ENCODE measurements around the gene CTDP1.

Gene CTDP1

GRCh38 chr18:79765491-79766245 lies 86.1 kb downstream of the CTDP1 start:
- no peak for DNase-seq (ENCODE audit: low read depth)

GRCh38 chr18:79766308-79766707 lies 86.7 kb downstream of the CTDP1 start:
- no peak for DNase-seq (ENCODE audit: low read depth)

DNA sequence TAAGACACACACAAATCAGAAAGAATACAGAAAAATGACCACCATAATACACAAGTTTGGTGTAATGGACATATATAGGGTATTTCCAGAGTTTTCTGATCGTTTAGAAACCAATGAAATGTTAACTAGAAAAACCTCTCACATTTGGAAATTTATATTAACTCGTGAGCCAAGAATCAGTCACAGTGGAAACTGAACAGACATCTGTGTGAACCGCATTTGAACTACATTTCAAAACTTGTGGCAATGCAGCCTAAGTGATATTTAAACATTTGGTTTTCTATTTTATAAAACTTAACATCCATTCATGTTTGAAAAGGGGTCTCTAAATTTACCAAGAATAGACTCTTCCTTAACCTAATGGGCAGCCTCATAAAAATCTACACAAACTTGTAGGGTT lies 89.1 kb downstream of the CTDP1 start:
- no peak for DNase-seq (ENCODE audit: low read depth)

GRCh38 chr18:79769698-79770500 lies 90.3 kb downstream of the CTDP1 start:
- no peak for DNase-seq (ENCODE audit: low read depth)

DNA sequence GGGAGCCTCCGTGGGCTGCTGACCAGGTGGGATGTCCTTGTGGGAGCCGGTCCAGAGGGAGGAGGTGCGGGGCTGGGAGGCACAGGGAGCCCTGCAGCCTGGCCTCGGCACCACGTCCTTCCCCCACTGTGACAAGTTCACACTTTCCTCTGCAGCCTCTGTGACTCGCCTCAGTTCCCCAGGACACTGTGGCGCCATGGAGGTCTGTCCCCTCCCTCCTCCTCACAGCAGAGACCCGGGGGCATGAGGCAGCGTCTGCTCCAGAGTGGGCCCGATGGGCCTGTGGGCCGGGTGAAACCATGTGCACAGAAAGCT lies 90.9 kb downstream of the CTDP1 start:
- no peak for DNase-seq (ENCODE audit: low read depth)

GRCh38 chr18:79770826-79771225 lies 91.2 kb downstream of the CTDP1 start:
- DNase-seq (ENCODE audit: low read depth): no peak

DNA sequence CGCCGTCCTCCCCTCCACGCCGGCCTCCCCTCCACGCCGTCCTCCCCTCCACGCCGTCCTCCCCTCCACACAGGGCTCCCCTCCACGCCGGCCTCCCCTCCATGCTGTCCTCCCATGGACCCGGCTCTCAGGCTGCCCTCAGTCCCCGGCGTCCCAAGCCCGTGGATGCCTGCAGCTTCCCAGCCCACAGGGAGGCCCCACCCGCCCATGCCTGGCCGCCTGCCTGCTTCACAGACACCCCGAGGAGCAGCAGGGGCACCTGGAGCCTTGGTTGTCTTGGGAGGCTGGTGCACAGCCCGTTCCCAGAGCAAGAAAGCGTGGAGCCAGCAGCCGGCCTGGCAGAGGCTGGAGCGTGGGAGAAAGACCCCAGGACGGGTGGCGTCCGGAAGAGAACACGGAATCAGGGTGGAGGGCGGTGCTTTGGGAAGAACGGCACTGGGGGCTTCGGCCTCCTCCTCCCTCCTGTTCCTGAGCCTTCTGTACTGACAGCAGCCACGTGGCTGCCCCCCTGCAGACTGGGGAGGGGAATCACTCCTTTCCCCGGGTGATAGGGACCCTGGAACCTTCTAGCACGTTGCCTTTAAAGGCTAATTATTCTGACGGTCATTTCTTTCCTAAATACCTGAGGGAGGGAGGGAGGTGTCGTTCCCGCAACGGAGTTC lies 92.0 kb downstream of the CTDP1 start:
- no peak for DNase-seq (ENCODE audit: low read depth)

DNA sequence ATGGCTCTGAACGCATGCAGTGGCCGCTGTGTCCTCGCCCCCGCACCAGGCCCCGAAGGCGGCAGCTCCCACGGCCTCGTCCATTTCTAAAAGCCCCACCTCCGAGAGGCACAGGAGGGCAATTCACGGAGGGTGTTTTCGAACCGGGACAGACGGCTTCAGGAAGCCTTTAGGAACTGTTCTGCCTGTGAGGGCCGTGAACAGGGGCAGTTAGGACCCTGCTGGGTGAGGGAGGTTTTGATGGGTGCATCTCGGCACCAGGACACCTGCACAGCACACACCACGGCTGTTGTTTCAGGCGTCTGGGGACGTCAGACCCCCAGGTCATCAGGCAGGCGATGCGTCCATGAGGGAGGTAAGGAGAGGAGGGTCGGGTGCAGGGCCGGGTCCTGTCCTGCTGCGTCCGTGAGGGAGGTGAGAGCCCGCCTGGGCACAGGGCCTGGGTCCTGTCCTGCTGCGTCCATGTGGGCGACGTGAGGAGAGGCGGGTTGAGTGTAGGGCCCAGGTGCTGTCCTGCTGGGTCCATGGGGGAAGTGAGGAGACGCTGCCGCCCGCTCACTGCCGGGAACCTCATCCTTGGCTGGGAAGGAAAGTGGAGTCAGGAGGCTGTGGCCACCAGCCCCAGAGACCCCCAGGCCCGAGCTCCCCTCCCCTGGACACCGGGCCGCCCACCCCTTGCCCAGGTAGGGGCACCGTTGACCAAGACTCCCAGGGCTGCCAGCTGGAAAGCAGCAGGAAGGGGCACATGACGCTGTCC lies 92.7 kb downstream of the CTDP1 start:
- no peak for DNase-seq (ENCODE audit: low read depth)

DNA sequence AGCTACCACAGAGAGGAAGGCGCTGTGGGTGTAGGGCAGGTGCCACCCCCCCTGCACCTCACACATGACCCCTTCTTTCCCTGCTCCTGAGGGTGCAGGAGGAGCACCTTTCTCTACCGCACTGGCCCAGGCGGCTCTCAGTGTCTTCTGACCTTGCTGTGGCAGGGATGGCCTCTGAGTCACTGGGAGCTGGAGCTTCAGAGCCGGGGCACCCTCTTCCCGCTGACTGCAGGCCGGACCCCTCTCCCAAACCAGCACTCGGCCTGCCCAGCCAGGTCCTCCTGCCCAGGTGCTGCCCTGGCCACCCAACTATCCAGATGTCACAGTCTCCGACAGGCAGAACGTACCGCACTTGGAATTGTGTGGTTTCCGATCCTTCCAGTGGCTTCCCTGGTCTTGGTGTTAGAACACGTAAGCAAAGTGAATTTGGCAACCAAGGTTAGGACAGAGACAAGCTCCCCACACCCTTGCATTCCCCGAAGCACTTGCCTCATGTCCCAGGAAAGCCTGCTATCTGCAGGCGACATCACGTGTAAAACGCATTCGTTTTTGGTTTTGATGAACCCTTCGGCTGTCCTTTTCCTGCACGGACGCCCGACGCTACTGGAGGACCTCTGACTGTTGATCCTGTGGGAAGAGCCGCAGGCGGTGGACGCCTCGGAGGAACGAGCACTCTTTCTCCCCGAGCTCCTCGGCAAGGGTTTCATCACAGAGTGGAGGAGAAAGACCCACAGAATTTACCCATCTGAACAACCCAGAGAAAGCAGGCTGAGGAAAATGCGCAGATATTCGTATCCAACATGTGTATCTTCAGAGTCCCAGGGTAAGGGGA lies 93.5 kb downstream of the CTDP1 start:
- DNase-seq (ENCODE audit: low read depth): no peak

DNA sequence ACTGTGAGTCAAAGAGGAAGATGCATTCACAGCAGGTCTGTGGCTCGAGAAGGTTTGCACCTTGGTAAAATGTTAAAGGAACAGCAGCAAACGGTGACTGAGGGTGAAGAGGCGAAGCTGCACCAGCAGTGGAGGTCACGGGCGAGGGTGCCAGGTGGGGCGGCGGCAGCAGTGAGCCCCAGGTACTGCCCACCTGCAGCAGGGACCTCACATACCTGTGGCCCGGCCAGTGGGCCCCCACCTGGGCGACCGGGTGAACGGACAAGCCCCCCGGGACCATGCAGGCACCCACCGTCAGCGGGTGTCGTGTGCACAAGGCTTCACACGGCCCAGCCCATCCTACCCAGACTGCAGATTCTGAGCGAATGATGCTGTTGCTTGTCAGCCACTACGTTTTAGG lies 94.5 kb downstream of the CTDP1 start:
- no peak for DNase-seq (ENCODE audit: low read depth)

GRCh38 chr18:79775441-79776221 lies 96.0 kb downstream of the CTDP1 start:
- DNase-seq (ENCODE audit: low read depth): no peak

GRCh38 chr18:79776674-79777073 lies 97.1 kb downstream of the CTDP1 start:
- no peak for DNase-seq (ENCODE audit: low read depth)

DNA sequence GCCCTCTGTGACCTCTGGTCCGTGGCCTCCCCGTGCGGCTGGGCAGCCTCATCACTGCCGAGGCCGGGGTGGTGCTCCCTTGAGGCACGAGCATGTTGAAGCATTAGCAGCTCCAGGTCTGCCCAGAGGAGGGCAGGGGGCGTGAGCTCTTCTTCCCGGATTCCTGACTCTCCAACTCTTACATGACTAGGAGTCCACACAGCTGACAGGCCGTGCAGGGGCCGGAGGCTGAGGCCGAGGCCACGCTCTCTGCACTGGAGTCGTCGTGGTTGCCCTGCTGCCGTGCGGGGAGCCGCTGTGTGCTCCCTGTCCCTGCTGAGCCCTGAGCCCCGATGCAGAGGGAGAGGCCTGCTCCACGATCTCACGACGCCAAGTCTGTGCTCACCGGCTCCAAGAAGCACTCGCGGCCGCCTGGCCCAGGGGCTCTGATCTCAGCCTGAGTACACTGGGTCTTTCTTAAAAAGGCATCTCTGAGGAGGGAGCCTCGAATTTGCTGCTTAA lies 98.7 kb downstream of the CTDP1 start:
- no peak for DNase-seq (ENCODE audit: low read depth)

DNA sequence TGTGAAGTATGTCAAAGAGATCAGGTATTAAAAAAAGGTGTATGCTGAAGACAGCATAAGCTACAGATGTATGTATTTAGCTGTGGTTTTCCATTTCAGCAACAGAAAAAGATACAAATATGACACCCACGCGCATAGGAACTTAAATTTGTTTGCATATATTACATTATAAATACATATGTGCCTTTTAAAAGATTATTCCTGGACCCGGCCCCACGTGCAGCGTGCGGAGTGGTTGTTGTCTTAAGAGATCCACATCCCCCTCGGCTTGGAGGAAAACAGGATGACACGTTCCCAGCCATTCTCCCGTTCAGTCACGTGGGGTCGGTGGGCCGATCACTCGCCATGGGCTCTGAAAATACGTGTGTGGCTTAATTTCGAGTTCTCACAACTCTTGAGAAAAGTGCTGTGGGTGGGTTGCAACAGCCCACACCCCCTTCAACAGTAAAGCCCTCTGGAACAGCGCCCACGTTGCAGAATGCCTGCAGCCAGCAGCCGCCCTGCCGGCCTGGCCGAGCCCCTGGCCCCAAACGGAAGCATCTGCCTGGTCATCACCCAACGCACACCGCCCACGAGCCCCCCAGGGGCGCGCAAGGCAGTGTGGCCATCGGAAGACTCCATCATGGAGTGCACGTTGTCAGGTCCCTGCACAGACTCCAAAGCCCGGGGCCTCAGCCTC lies 99.6 kb downstream of the CTDP1 start:
- no peak for DNase-seq (ENCODE audit: low read depth)

DNA sequence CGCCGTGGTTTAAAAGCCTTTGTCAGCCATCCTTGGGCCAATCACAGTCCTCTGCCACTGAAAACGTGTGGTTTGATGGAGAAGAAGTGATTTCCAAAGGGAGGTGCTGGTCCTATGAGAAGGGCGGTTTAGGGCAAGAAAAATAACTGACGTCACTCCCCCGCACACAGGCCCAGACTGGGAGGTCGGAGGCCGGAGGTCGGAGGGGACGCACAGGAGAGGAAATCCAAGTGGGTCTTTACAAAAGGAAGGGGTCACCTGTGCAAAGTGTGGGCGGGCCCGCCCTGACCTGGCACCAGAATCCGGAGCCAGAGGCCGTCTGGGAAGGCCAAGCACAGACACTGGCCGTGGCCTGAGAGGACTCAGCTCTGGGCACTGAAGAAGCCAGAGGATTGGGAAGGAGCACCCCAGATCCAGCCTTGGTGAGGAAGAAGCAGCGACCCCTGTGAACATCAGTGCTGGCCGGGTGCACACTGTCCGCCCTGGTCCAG lies 100.1 kb downstream of the CTDP1 start:
- no peak for DNase-seq (ENCODE audit: low read depth)

DNA sequence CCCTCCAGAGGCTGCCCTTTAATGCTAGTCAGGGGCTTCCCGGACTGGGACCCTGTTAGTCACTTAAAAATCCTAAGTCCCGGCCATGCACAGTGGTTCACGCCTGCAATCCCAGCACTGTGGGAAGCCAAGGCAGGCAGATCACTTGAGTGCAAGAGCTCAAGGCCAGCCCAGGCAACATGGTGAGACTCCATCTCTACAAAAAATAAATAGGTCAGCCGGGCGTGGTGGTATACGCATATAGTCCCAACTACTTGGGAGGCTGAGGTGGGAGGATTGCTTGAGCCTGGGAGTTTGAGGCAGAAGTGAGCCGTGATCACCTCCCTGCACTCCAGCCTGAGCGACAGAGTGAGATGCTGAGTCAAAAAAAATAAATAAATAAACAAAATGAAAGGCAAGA lies 100.9 kb downstream of the CTDP1 start:
- DNase-seq (ENCODE audit: low read depth): no peak

DNA sequence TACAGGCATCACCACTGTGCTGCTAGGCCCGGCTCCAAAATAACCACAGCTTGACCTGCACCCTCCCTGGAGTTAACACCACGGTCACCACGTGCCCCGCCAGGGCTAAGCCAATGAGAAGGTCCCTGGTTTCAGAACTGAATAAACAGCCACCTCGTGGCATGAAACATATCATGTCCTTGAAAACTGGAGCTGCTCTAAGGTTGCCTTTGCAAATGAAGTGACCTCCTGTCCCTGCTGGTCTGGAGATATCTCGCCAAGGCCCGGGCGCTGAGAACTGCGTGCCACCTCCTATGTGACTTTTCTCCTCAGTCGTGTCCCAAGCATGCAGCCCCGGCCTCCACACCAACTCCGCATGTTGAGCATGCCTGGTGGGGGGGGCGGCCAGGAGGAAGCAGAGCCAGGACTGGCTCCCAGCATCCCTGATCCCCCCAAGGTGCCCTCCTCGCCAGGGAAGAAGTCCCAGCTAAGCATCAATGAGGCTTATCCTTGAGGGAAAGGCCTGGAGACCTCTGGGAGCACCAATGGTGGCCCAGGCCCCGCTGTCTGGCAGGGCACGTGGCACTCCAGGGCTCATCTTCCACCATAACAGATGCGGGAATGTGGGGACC lies 101.8 kb downstream of the CTDP1 start:
- no peak for DNase-seq (ENCODE audit: low read depth)

DNA sequence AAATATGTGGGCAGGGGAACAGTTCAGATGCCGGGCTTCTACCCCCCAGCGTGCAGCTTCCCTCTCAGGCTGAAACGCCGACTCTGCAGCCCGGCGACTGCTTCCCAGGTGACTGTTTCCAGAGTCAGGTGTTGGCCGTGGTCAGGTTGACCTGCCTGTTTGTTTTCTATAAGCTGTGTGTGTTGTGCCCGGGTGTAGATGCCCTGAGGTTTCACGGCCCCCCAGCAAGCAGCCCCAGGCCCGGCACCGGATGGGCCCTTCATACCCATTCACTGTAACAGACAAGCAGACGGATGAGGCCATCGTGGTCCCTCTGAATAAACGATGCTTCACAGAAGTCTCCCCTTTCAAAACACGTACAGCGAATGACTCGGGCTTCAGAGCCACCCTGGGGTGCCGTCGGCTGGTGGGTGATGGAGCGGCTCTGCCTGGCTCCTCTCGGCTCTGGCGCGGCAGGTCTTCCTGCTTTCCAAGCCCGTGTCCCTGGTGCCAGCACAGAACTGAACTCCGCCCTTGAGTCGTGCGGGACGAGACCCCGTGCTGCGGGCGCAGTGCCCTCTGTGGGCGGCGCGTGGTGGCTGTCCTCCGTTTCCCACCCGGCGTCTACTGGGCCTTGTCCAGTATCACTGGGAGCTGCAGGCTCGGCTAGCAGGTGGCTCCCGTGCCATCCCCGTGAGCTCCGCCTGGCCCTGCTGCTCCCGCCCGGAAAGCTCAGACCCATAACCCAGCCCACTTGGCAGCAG lies 103.1 kb downstream of the CTDP1 start:
- no peak for DNase-seq (ENCODE audit: low read depth)

Measured in stimulated activated CD8-positive, alpha-beta memory T cell treated with anti-CD3 and anti-CD28 coated beads, Interleukin-4, amount 100 ng/mL, for 24 hours (primary cell).